ENCODE measurements around the gene HSD17B2.
A peak's percentile ranks its signal among the peaks of the same experiment; 100 is the strongest.
"Not testable (repeated sequence)": the region's sequence is repeated elsewhere in the genome, so short reads cannot be mapped to it uniquely, and the experiment has no call there.

Gene HSD17B2, protein sequence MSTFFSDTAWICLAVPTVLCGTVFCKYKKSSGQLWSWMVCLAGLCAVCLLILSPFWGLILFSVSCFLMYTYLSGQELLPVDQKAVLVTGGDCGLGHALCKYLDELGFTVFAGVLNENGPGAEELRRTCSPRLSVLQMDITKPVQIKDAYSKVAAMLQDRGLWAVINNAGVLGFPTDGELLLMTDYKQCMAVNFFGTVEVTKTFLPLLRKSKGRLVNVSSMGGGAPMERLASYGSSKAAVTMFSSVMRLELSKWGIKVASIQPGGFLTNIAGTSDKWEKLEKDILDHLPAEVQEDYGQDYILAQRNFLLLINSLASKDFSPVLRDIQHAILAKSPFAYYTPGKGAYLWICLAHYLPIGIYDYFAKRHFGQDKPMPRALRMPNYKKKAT

DNA sequence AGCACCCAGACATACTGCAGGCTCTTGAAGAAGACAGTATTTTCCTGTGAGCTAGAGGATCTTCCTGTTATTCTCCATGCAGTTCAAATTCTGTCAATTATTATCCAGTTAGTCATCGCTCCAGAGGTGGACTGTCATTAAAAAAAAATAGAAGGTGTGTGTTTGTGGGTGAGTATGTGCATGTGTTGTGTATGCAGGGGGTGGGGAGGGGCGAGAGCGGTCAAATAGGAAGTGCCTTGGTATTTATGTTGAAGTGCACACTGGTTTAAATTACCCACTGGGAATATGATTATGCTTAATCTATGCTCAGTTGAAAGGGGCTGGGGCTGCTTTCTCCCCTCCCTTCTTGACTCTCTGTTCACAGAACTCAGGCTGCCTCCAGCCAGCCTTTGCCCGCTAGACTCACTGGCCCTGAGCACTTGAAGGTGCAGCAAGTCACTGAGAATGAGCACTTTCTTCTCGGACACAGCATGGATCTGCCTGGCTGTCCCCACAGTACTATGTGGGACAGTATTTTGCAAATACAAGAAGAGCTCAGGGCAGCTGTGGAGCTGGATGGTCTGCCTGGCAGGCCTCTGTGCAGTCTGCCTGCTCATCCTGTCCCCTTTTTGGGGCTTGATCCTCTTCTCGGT is at the start of gene HSD17B2:
TSS of gene HSD17B2 (plus strand) at position 273 of the 632 bp plus-strand sequence. CDS start at position 445, 172 bp downstream.
- no peak for DNase-seq

DNA sequence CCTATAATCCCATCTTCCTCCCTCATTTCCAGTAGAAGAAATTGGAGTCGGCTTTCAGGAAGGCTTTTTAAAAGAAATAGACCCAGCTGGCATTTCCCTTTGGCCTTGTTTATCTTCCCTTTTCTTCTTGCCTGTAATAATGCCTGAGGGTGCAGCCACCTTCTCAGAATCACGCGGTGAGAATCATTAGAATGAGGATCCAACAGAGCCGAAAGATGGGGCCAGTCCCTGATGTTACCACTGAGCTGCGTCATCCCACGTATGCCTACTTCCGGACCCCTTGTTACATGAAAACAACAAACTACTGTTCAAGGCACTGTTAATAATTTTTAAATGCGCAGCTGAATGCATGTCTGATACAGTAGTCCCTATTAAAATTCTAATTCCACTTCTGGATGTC is 47.9 kb upstream of the HSD17B2 start:
- DNase-seq, result no peak

DNA sequence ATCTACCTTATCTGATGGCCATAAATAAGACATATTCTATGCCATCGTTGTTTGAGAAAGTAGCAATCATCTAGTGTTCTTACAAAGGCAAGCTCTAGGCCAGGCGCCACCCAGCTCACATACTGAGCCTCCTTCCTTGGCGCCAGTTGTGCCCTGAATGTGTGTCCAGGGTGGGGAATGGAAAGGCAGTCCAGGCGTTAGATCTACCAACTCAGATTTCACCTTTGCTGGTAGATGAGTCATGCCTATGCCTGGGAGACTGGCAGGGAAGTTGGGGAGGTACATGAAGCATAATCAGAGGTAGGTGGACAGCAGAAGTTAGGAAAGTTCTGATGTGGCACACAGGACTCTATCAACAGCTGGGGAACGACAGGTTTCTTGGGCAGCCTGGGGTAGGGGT is 47.3 kb upstream of the HSD17B2 start:
- no peak for DNase-seq

DNA sequence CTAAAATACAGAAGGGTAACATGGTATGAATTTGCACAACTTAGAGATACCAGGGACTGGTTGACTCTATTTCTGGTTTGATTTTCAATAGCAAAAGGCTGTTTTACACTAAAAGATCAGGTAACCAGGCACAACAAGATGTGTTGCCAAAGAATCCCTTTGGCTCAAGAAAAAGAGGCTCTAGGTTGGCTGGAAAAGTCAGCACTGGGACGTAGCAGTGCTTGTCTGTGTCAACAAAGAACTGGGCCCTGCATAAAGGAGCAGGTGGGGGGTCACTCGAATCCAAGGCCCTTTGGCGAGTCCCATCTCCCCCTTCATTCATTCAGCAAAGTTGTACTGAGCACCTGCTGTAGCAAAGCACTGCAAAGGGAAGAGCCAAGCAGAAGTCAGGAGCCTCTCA is 42.2 kb upstream of the HSD17B2 start:
- DNase-seq, result no peak

DNA sequence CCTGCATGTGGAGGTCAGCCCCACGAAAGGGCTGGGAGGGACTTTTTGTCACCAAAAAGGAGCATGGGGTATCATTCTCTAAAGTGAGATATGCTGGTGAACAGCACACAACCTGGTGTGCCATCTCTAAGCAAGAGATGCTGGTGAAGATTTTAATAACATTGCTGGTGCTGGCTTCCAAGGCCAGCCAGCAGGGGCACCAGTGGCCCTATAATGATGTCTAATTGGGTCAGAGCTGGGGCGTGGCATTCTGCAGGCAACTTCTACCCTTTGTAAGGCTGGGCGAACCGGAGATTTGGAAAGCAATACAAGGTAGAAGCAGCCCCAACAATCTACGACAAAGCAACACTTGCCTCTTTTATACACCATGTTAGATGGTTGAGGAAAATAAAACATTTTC is 40.6 kb upstream of the HSD17B2 start:
- no peak for DNase-seq

DNA sequence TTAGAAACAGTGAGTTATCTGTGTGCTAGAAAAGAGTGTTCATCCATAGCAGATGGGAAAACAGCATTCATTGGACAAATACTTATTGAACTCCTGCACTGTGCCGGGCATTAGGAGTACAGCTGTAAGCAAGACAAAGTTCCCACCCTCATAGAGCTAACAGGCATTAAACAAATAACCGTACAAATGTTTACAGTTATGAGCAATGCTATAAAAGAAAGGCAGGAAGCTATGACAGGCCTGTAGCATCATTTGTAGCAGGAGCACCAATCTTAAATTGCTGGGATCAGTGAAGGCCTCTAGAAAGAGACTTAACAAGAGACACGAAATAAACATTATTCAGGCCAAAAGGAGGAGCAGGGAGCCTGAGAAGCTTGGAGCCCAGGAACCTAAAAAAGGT is 39.4 kb upstream of the HSD17B2 start:
- no peak for DNase-seq

DNA sequence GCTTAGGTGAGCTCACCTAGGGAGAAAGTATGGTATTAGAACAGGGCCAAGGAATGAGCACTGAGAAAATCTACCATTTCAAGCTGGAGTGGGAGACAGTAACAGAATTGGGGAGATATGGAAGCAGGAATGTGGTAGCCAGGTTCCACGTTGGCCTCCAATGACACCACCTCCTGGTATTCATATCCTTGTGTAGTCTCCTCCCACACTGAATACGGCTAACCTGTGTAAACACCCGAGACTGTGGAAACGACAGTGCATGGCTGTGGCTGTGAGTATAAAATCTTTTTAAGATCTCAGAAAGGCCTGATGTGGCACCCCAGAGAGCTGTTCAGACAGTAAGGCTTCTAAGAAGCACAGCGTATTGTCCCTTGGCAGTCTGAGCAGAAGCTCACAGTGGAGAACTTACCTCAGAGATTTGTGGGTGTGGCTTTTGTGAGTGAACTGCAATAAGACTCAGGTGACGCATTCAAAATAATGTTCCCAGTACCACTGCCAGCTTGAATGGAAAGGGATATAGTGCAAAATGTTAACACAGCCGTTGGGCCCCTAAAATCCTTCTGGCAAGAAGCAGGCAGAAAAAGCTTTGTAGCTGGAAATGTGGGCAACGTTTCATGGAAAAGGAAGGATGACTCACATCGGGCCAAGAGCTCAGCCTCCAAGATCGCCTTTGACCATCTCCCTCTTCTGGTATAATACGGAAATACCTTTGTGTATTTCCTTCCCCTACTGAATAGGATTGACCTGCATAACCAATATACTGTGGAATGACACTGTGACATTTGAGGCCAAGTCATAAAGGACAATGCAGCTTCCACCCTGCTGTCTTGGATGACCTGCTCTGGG is 38.2 kb upstream of the HSD17B2 start:
- no peak for DNase-seq

DNA sequence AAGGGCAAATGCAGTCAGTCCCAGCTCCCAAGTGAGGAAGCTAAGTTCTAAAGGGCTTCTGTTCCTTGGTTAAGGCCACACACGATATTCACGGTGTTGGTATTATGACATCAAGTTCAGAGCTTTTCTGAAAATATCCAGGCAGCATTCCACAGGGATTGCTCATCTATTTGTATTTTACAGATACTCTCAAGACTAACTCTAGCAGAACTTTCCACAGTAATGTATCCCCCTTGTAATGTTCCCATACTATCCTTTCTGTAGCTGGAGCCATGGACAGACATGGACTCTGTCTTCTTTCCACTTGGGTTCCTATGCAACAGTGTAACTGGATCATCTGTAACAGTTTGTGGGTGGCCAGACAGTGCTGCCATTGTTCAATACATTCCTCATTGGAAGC is 37.3 kb upstream of the HSD17B2 start:
- DNase-seq, result no peak

DNA sequence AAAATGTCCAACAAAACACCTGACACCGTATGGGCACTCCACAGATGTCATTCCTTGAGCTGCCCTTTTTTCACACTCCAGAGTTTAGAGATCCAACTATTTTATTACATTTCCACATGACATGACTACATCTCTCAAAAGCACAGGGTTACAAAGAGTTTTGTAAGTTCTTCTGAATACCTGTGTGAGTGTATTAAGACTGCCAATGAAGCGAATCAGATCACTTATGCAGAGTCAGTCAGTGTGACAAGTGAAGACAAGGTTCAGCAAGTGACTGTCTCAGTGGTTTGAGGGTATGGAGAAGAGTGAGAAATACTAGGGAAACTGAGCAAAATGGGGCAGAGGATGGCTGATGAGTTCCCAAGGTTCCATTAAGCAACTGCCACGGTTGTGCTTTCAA is 32.2 kb upstream of the HSD17B2 start:
- DNase-seq, result no peak

DNA sequence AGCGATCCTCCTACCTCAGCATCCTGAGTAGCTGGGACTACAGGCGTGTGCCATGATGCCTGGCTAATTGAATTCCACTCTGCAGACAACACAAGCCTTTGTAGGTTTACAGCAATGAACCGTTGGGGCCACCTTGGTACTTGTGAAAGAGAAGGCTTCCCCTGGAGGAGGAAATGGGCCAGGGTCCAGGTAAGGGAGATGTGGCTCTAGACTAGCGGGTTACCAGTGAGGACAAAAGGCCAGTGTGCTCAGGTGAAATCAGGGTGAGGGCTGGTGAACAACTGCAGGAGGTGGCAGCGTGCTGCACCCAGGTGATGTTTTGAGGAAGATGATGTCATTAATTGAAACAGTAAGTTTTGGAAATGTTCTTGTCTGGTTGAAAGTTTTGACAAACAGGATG is 30.5 kb upstream of the HSD17B2 start:
- DNase-seq, result no peak

DNA sequence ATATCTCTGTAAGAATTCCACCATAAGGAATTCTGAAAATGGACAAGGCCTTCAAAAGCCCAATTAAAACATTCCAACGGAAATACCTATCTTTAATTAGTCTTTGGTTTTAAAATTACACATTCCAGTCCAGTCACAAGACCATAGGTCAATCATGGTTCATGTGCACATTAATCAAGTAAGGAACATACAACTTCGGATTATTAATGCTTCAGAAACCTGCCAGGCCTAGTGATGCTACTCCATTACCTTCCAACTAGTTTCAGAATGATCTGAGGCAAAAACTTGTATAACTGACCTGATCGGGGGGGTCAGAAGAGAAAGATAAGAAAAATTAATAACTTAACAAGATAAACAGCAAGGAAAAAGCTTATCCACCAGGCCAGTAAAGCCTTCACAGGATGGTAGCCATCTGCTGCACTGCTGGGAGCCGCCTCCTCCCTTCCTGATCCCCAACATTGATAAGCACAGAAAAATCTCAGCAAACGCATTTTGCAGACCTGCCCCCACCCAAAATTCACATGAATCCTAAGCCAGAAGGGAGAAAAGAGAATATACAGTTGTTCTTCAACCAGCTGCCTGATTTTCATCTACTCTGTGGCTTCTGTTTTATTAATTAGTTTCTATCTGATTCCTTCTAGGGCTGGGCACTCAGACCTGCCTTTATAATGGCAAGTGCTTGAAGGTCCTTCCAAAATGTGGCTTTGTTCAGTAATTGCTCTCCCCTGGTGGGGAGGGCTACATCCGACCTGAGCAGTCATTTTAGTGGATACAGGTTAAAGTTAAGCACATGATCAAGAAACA is 29.8 kb upstream of the HSD17B2 start:
- no peak for DNase-seq

DNA sequence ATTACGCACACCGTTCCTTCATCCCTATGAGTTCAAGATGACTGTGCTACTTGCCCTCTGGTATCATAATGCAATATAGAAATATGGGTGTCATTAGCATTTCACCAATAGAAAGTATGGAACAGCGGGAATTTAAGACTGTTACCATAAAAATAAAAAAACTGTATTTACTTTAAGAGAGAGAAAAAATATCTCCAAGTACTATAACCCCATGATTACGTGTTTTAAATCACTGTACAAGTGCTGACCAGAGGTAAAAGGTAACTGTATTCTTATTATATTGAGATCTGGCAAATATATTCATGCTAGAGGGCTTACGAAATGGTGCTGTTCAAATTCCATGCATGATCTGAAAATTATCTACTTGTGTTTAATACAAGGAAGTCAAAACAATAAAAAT is 29.0 kb upstream of the HSD17B2 start:
- no peak for DNase-seq

DNA sequence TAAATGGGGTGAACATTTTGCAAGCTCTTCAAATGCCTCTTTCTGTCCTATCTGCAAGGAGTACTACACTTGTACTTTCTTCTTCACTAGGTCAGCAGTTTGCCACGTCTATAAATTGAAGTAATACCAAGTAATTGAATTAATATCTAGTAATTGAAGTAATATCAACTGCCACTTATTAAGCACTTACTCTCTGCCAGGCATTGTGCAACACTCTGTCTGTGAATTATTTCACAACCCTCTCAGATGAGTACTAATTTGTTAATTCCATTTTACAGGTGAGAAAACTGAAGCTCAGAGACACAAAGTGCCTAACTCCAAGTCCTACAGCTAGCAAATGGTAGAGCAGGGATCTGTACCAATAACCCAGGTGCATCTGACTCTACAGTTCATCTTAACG is 27.9 kb upstream of the HSD17B2 start:
- DNase-seq, result no peak

DNA sequence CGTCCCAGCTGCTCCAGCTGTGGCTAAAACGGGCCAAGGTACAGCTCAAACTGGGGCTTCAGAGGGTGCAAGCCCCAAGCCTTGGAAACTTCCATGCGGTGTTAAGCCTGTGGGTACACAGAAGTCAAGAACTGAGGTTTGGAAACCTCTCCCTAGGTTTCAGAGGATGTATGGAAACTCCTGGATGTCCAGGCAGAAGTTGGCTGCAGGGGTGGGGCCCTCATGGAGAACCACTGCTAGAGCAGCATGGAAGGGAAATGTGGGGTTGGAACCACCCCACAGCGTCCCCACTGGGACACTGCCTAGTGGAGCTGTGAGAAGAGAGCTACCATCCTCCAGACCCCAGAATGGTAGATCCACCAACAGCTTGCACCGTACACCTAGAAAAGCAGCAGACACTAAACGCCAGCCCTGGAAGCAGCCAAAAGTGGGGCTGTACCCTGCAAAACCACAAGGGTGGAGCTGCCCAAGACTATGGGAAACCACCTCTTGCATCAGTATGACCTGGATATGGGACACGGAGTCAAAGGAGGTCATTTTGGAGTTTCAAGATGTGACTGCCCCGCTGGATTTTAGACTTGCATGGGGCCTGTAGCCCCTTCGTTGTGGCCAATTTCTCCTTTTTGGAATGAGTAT is 26.0 kb upstream of the HSD17B2 start:
- DNase-seq, result no peak

DNA sequence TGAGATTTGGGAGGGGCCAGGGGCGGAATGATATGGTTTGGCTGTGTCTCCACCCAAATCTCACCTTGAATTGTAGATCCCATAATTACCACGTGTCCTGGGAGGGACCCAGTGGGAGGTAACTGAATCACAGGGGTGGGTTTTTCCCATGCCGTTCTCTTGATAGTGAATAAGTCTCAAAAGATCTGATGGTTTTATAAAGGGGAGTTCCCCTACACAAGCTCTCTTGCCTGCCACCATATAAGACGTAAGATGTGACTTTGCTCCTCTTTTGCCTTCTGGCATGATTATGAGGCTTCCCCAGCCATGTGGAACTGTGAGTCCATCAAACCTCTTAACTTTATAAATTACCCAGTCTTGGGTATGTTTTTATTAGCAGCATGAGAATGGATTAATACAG is 25.3 kb upstream of the HSD17B2 start:
- not testable (repeated sequence) for DNase-seq

DNA sequence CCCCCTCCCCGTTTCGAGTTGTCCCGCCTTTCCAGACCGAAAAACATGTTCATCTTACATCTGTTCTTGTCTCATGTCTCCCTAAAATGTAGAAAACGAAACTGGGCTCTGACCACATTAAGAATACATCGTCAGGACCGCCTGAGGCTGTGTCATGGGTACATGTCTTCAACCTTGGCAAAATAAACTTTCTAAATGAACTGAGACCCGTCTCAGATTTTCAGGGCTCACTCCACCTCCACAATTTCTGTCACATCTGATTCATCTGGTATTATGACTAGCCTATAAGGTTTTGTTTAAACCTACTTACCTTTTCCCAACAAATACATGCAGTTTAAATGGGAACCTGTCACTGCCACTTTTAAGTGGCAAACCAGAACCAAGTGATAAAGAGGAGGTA is 24.4 kb upstream of the HSD17B2 start:
- DNase-seq, result no peak

DNA sequence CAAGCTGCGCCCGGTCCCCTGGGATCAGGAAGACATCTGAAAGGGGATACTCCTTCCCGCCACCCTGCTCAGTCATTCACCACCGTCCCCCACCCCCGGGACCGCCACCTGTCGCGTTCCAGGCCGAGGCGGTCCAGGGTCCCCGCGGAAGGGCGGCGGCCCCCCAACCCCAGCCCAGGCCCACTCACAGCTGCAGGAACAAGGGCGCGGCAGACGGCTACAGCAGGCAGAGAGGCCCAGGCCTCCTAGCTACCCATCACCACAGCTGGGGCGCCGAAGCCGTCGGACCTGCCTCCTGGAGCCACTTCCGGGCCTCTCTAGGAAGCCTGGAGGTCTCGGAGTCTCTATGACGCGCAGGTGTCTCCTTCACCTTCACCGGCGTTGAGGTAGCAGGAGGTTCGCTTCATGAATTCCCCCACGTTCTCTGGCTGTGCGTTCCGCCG is 23.8 kb upstream of the HSD17B2 start, which contains the start of gene SDR42E1:
TSS of gene SDR42E1 (minus strand) at position 272 of the 443 bp plus-strand sequence. CDS start 10,612 bp downstream, outside the sequence.
- DNase-seq, result peak; percentile 70

DNA sequence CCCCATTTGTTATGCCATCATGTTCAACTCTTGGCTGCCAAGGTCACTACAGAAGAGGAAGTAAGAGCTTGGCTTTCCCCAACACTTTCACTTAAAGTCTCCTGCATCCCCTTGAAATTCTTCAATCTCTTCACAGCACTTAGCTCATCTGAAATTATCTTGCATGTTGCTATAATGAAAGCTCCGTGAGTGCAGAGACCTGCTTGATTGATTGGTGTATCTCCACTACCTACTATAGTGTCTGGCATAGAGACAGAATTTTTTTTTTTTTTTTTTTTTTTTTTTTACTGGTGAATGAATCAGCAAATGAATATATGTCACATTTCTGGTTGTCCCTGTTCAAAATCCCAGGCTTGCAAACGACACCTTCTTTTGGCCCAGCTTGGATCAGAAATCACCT is 21.9 kb upstream of the HSD17B2 start:
- DNase-seq, result no peak

DNA sequence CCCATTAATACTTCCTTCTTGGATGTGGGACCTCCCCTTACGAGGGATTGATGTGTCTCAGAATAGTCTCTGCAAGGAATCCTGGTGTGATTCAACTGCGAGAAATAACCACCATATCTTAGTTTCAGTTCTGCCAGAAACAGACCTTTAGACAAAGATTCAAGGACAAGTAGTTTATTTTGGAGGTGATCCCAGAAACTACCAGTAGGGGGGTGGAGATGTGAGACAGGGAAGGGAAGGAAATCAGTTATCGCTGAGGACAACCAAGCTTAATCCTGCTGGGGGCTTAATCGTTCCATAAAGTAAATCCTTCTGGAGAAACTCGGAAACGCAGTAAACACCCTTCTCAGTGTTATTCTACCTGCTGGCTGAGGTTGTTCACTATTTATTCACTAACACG is 18.8 kb upstream of the HSD17B2 start:
- DNase-seq, result no peak

DNA sequence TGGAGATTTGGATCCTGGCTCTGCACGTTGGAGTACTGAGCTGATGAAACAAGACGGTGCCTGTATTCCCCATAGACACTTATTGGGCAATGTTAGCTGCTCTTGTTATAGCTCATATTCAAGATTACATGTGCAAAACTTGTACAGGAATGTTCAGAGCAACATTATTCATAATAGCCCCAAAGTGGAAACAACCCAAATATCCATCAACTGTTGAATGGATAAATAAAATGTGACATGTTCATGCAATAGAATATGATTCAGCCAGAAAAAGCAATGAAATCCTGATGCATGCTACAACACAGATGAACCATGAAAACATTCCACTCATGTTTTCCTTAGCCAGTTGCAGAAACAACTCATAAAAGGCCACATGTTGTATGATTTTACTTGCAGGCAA is 18.1 kb upstream of the HSD17B2 start:
- DNase-seq, result no peak

DNA sequence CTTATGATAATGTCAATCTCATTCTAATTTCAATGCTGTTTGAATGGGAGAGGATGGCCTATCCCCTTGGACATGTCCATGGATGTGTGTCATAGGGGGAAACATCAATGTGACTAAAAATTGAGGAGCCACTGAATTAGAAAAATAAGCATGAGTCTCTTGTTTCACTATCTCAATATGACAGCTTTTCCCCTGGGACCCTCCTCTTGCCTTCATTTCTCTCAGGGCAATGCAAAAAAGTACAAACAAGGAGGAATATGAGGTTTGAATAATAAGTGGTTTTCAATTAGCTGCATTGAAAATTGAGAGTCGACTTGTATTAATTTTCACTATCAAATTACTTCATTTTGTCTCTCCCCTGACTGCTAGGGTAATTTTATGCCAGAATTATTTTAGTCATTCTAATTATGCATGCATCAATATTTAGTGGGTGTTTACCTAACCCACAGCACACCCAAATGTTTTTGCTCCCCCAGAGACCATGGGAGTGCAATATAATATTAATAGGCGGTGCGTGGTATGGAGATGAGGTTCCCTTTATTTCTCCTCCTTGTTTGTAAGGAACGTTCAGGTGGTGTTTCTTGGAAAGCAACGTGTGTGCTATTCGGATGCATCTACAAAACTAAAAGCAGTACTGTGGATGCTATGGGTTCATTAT is 17.0 kb upstream of the HSD17B2 start:
- DNase-seq, result no peak

DNA sequence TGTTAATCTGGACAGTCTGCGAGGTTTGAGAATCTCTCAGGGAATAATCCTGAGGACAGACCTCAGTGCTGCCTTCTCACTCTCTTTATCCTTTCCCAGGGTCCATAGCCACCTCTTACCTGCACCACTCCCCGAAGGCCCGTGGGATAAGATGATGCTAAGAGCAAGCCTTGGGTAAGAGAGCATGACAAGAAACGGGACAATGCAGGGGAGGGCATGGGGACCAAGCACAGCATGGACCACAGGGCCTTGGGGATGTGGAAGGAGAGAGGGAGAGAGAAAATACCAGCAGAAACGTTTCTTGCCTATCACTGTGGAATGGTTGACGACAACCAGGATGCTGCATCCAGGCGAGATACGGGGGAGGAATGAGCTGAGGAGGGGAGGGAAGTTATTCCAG is 15.5 kb upstream of the HSD17B2 start:
- DNase-seq, result no peak

All from NCI-H510A (cell line).